GM18498 (cell line): Measurements from ENCODE around the gene SNX10.
A peak's percentile ranks its signal among the peaks of the same experiment; 100 is the strongest.

ENCODE experiments used
- ATAC-seq: cut with Tn5 transposase; IDR thresholded peaks from one replicate; pipeline ENCODE4 v1.9.1; 2021; ENCODE audit warnings: mild to moderate bottlenecking, moderate library complexity; ENCODE audit not compliant: unreplicated experiment

Gene SNX10

GRCh38 chr7:26365901-26366275, 74.2 kb downstream of the SNX10 start:
- ATAC-seq: no peak

GRCh38 chr7:26367219-26367711, 75.6 kb downstream of the SNX10 start:
- ATAC-seq: no peak

- ATAC-seq: no peak
These were observed 76.9 kb downstream of the SNX10 start for GRCh38 chr7:26368542-26368941.

- ATAC-seq: no peak
These were observed 77.9 kb downstream of the SNX10 start for GRCh38 chr7:26369593-26369992.

- no peak for ATAC-seq
These were observed 78.3 kb downstream of the SNX10 start for GRCh38 chr7:26370011-26370410.

- ATAC-seq: no peak
These were observed 80.6 kb downstream of the SNX10 start for GRCh38 chr7:26372249-26372648.

- no peak for ATAC-seq
These were observed 81.0 kb downstream of the SNX10 start for GRCh38 chr7:26372704-26373103.

- no peak for ATAC-seq
These were observed 83.1 kb downstream of the SNX10 start for GRCh38 chr7:26374647-26375373.

GRCh38 chr7:26375726-26376174, 84.1 kb downstream of the SNX10 start:
- ATAC-seq: peak; percentile 25

GRCh38 chr7:26376175-26376917, 84.7 kb downstream of the SNX10 start:
- peak; percentile 52 for ATAC-seq

- ATAC-seq: no peak
These were observed 86.4 kb downstream of the SNX10 start for GRCh38 chr7:26378016-26378415.

- no peak for ATAC-seq
These were observed 88.0 kb downstream of the SNX10 start for GRCh38 chr7:26379711-26380110.

GRCh38 chr7:26381476-26382353, 90.1 kb downstream of the SNX10 start:
- ATAC-seq: no peak

- ATAC-seq: no peak
These were observed 93.6 kb downstream of the SNX10 start for GRCh38 chr7:26385240-26385639.

- no peak for ATAC-seq
These were observed 96.1 kb downstream of the SNX10 start for GRCh38 chr7:26387731-26388130.

- peak; percentile 75 for ATAC-seq
These were observed 96.6 kb downstream of the SNX10 start for GRCh38 chr7:26388256-26388655.

- no peak for ATAC-seq
These were observed 98.4 kb downstream of the SNX10 start for GRCh38 chr7:26390016-26390415.

GRCh38 chr7:26393818-26394217, 102.2 kb downstream of the SNX10 start:
- ATAC-seq: no peak

GRCh38 chr7:26397332-26397731, 105.7 kb downstream of the SNX10 start:
- no peak for ATAC-seq

- peak; percentile 28 for ATAC-seq
These were observed 106.2 kb downstream of the SNX10 start for GRCh38 chr7:26397796-26398426.

- peak; percentile 57 for ATAC-seq
These were observed 106.7 kb downstream of the SNX10 start for GRCh38 chr7:26398427-26398755.
